Activated CD4-positive, alpha-beta T cell treated with anti-CD3 and anti-CD28 coated beads, Interleukin-2, amount 50 U/mL, for 1 hour (primary cell): ENCODE data around the gene NUMB.
"Not testable (repeated sequence)": the region's sequence is repeated elsewhere in the genome, so short reads cannot be mapped to it uniquely, and the experiment has no call there.

Source experiments
- DNase-seq: peaks from one replicate; pipeline ENCODE4 v3.0.0-alpha.2; 2020

NUMB gene

GRCh38 chr14:73403181-73403752, 55.1 kb downstream of the NUMB start:
- no peak for DNase-seq

GRCh38 chr14:73402579-73402978, 55.8 kb downstream of the NUMB start:
- DNase-seq = no peak

- no peak for DNase-seq
Observed at GRCh38 chr14:73397810-73398209, 60.5 kb downstream of the NUMB start.

- no peak for DNase-seq
Observed at GRCh38 chr14:73394317-73394716, 64.0 kb downstream of the NUMB start.

GRCh38 chr14:73393375-73393774, 65.0 kb downstream of the NUMB start:
- no peak for DNase-seq

- DNase-seq = no peak
Observed at GRCh38 chr14:73392329-73393257, 65.8 kb downstream of the NUMB start.

- DNase-seq = not testable (repeated sequence)
Observed at GRCh38 chr14:73387860-73388259, 70.5 kb downstream of the NUMB start.

GRCh38 chr14:73386342-73386741, 72.0 kb downstream of the NUMB start:
- no peak for DNase-seq

- not testable (repeated sequence) for DNase-seq
Observed at GRCh38 chr14:73385021-73385420, 73.3 kb downstream of the NUMB start.

GRCh38 chr14:73383356-73383755, 75.0 kb downstream of the NUMB start:
- DNase-seq = no peak

GRCh38 chr14:73381380-73382013, 76.8 kb downstream of the NUMB start:
- no peak for DNase-seq

- no peak for DNase-seq
Observed at GRCh38 chr14:73376585-73376984, 81.8 kb downstream of the NUMB start.

GRCh38 chr14:73375861-73376260, 82.5 kb downstream of the NUMB start:
- no peak for DNase-seq

- no peak for DNase-seq
Observed at GRCh38 chr14:73374218-73374617, 84.1 kb downstream of the NUMB start.

GRCh38 chr14:73372529-73372928, 85.8 kb downstream of the NUMB start:
- DNase-seq = no peak

GRCh38 chr14:73370561-73370960, 87.8 kb downstream of the NUMB start:
- no peak for DNase-seq

GRCh38 chr14:73369428-73369827, 88.9 kb downstream of the NUMB start:
- DNase-seq = no peak

- DNase-seq = no peak
Observed at GRCh38 chr14:73368616-73369015, 89.7 kb downstream of the NUMB start.

- DNase-seq = no peak
Observed at GRCh38 chr14:73365727-73366126, 92.6 kb downstream of the NUMB start.

GRCh38 chr14:73364559-73364958, 93.8 kb downstream of the NUMB start:
- DNase-seq = no peak

- DNase-seq = no peak
Observed at GRCh38 chr14:73359445-73359844, 98.9 kb downstream of the NUMB start.

- DNase-seq = no peak
Observed at GRCh38 chr14:73358187-73358586, 100.2 kb downstream of the NUMB start.

- not testable (repeated sequence) for DNase-seq
Observed at GRCh38 chr14:73349091-73349490, 109.3 kb downstream of the NUMB start.

- DNase-seq = no peak
Observed at GRCh38 chr14:73344319-73344718, 114.0 kb downstream of the NUMB start.
